GM23248 (cell line): ENCODE results near the gene USP36. TPM values are rescaled to one million over a fixed set of nuclear protein-coding genes. Genes with fewer than 3 reads are reported as not detected.

Experiments used
- DNase-seq: peaks from one replicate; pipeline ENCODE4 v3.0.0-alpha.2; 2015
- H2AFZ ChIP-seq: fragments of 200-600 bp; sonication (generic); 2 replicates; pipeline ENCODE4 v1.6.1; 2016; ENCODE audit warnings: antibody characterized with exemption
- H3F3A ChIP-seq: fragments of 200-600 bp; sonication (generic); 2 replicates; pipeline ENCODE4 v1.6.1; 2016; ENCODE audit warnings: mild to moderate bottlenecking, antibody characterized with exemption, mixed run types; ENCODE audit not compliant: insufficient read depth
- H3K27ac ChIP-seq: fragments of 200-600 bp; sonication (generic); 2 replicates; pipeline ENCODE4 v1.5.1; 2016; ENCODE audit warnings: mild to moderate bottlenecking
- H3K27me3 ChIP-seq: fragments of 200-600 bp; sonication (generic); replicated peaks from 2 replicates; pipeline ENCODE4 v1.6.1; 2016; ENCODE audit warnings: mild to moderate bottlenecking; ENCODE audit not compliant: insufficient read depth
- H3K36me3 ChIP-seq: fragments of 200-600 bp; sonication (generic); 2 replicates; pipeline ENCODE4 v1.6.1; 2016; ENCODE audit warnings: low read depth, mild to moderate bottlenecking
- H3K4me1 ChIP-seq: fragments of 200-600 bp; sonication (generic); 2 replicates; pipeline ENCODE4 v1.6.1; 2016; ENCODE audit warnings: mild to moderate bottlenecking; ENCODE audit not compliant: insufficient read depth
- H3K4me2 ChIP-seq: fragments of 200-600 bp; sonication (generic); one replicate; pipeline ENCODE4 v1.6.1; 2016; ENCODE audit warnings: mild to moderate bottlenecking; ENCODE audit not compliant: unreplicated experiment
- H3K4me3 ChIP-seq: fragments of 200-600 bp; sonication (generic); 2 replicates; pipeline ENCODE4 v1.5.1; 2016; ENCODE audit warnings: mild to moderate bottlenecking
- H3K79me2 ChIP-seq: fragments of 200-600 bp; sonication (generic); 2 replicates; pipeline ENCODE4 v1.6.1; 2016; ENCODE audit warnings: mild to moderate bottlenecking; ENCODE audit not compliant: insufficient read depth
- H3K9ac ChIP-seq: fragments of 200-600 bp; sonication (generic); 2 replicates; pipeline ENCODE4 v1.6.1; 2016; ENCODE audit warnings: mild to moderate bottlenecking
- H3K9me2 ChIP-seq: fragments of 200-600 bp; sonication (generic); 2 replicates; pipeline ENCODE4 v1.6.1; 2016; ENCODE audit warnings: mixed run types, mild to moderate bottlenecking, moderate library complexity; ENCODE audit not compliant: insufficient read depth
- H3K9me3 ChIP-seq: fragments of 200-600 bp; sonication (generic); one replicate; pipeline ENCODE4 v1.6.1; 2017; ENCODE audit warnings: low read depth
- H4K20me1 ChIP-seq: fragments of 200-600 bp; sonication (generic); 2 replicates; pipeline ENCODE4 v1.6.0; 2016; ENCODE audit not compliant: insufficient read depth
- EZH2 ChIP-seq: fragments of 200-600 bp; sonication (generic); IDR thresholded peaks from 2 replicates; pipeline ENCODE4 v1.6.1; 2018; ENCODE audit warnings: antibody characterized with exemption, mild to moderate bottlenecking; ENCODE audit not compliant: insufficient read depth, poor library complexity, severe bottlenecking
- EZH2phosphoT487 ChIP-seq: fragments of 200-600 bp; sonication (generic); IDR thresholded peaks from 2 replicates; pipeline ENCODE4 v1.6.1; 2018; ENCODE audit warnings: antibody characterized with exemption, moderate library complexity, mild to moderate bottlenecking, low read depth; ENCODE audit not compliant: insufficient read depth
- WGBS, 2 experiments: methylation state at CpG; one replicate each; pipeline ENCODE4 v1.1.6; 2015 to 2017; ENCODE audit warnings: low lambda C conversion rate in 2 of 2, low coverage in 1 of 2; ENCODE audit errors: missing lambda C conversion rate in 2 of 2; 5-methylcytosine and 5-hydroxymethylcytosine counted together
- in situ Hi-C: fragments of 300-500 bp; cut with MboI; formaldehyde crosslinking; loops from 2 replicates; pipeline ENCODE4 v1.15.0; 2020
- polyA plus RNA-seq: library from polyadenylated mRNA; unstranded; fragments of >200 nt; fragmentation: Nextera tagmentation; extraction: Ambion mirVana; gene quantifications from 2 replicates; pipeline ENCODE4 v1.2.1, GENCODE V29; 2016
- total RNA-seq: library from RNA; depleted of rRNA; stranded (reverse); fragments of >200 nt; shearing (Covaris generic); gene quantifications from 2 replicates; pipeline ENCODE4 v1.2.3, GENCODE V29; 2014

Gene USP36
- total and polyA plus RNA-seq, 2 experiments from 2014 or later, result 19.9 to 30.2 TPM

DNA sequence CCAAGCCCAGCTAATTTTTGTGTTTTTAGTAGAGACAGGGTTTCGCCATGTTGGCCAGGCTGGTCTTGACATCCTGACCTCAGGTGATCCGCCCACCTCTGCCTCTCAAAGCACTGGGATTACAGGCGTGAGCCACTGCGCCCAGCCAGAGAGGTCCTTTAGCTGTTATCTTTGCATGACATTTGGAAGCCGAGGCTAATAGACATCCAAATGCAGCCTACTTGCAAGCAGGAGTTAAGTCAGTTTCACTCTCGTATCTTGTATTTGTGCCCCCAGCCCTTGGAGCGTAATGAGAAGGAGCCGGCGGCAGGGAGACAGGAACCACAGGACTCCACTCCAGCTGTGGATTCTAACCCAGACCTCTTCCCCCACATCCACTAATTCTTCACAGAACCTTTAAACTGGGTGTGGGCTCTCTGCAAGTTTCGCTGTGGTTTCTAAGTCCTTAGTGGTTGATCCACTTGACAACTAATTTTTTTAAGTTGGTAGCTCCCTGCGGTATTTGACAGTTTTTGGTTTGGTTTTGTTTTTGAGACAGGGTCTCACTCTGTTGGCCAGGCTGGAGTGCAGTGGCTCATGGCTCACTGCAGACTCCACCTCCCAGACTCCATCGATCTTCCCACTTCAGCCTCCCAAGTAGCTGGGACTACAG, 55.5 kb downstream of the USP36 start:
- Histone ChIP-seq H3K4me3 (no peak overlapping the region), H3K27ac (no peak overlapping the region), H3K9ac (no peak overlapping the region), H4K20me1 (no peaks in the 10 kb centered on the region), H2AFZ (no peak overlapping the region), H3K36me3 (no peaks in the 10 kb centered on the region), H3K9me3 (no peaks in the 10 kb centered on the region), H3F3A (peaks cover 11% of the 10 kb centered on the region), H3K79me2 (peaks cover 16% of the 10 kb centered on the region), H3K27me3 (no peaks in the 10 kb centered on the region), H3K4me2 (no peak overlapping the region), H3K4me1 (peaks cover 10% of the 10 kb centered on the region), H3K9me2 (no peaks in the 10 kb centered on the region)
- in situ Hi-C loops, result no loop called here
- no peak for TF ChIP-seq EZH2
- TF ChIP-seq EZH2phosphoT487, result no peak
- WGBS, 2 experiments, result 81 to 82% methylated on average over 12 of the region's 12 CpGs
- no peak for DNase-seq

DNA sequence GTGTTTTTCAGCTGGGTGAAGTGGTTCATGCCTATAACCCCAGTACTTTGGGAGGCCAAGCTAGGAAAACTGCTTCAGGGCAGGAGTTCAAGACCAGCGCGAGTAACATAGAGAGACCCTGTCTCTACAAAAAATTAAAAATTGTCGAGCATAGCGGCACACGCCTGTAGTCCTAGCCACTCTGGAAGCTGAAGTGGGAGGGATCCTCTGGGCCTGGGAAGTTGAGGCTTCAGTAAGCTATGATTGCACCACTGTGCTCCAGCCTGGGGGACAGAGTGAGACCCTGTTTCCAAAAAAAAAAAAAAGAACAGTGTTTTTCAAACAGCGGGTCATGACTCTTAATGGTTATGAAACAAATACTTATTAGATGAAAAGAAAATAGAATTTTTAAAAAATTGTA, 56.3 kb downstream of the USP36 start:
- no peak for DNase-seq
- no peak overlapping the region for H3K4me3 ChIP-seq
- no peaks in the 10 kb centered on the region for H3K36me3 ChIP-seq
- H3K9me3 ChIP-seq, result no peaks in the 10 kb centered on the region
- no peaks in the 10 kb centered on the region for H3K27me3 ChIP-seq
- 94 to 95% methylated on average over 6 of the region's 6 CpGs for WGBS, 2 experiments
- H3K4me1 ChIP-seq, result peaks cover 2% of the 10 kb centered on the region
- H3K9ac ChIP-seq, result no peak overlapping the region
- in situ Hi-C loops, result no loop called here
- H3K79me2 ChIP-seq, result peaks cover 24% of the 10 kb centered on the region
- H3K4me2 ChIP-seq, result no peak overlapping the region
- peaks cover 5% of the 10 kb centered on the region; the same call in 1 of the 2 replicates for H3F3A ChIP-seq
- H4K20me1 ChIP-seq, result no peaks in the 10 kb centered on the region
- no peak overlapping the region for H3K27ac ChIP-seq
- no peak overlapping the region for H2AFZ ChIP-seq
- TF ChIP-seq EZH2phosphoT487, result no peak
- no peaks in the 10 kb centered on the region for H3K9me2 ChIP-seq

DNA sequence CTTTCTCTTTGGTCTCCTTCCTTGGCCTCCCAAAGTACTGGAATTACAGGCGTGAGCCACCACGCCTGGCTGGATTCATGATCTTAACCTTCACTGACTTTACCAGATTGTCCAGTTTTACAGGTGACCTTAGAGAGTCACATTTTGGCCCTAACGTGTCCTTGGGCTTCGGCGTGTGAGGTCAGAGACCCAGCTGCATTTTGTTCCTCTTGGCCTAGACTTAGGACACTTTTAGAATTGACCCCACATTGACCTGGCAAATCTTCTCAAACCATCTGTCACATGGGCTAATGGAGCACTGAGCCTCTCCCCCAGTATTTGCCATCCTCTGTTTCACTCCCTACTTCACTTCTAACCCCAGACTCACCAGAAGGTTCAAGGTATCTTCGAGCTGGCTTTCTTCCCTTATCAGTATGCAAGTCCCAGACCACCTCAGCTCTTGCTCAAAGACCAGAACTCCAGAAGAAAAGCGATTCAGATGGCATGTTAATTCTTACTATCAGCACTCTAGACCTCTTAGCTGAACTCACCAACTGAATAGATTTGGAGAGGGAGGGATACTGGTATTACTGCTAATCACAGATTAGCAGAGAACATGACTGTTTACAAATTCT, 56.8 kb downstream of the USP36 start:
- Histone ChIP-seq H3K4me3 (no peak overlapping the region), H3K9me3 (no peaks in the 10 kb centered on the region), H3K4me2 (no peak overlapping the region), H3K36me3 (no peaks in the 10 kb centered on the region), H3K9ac (no peak overlapping the region), H2AFZ (no peak overlapping the region), H3K27ac (no peak overlapping the region), H3F3A (peaks cover 5% of the 10 kb centered on the region; the same call in 1 of the 2 replicates), H3K27me3 (no peaks in the 10 kb centered on the region), H4K20me1 (no peaks in the 10 kb centered on the region), H3K79me2 (peaks cover 29% of the 10 kb centered on the region), H3K4me1 (no peaks in the 10 kb centered on the region; the same call in 1 of the 2 replicates), H3K9me2 (no peaks in the 10 kb centered on the region)
- no peak for DNase-seq
- in situ Hi-C loops, result no loop called here
- TF ChIP-seq EZH2phosphoT487 (no peak), EZH2 (no peak)
- WGBS, 2 experiments, result 85 to 86% methylated on average over 7 of the region's 7 CpGs

DNA sequence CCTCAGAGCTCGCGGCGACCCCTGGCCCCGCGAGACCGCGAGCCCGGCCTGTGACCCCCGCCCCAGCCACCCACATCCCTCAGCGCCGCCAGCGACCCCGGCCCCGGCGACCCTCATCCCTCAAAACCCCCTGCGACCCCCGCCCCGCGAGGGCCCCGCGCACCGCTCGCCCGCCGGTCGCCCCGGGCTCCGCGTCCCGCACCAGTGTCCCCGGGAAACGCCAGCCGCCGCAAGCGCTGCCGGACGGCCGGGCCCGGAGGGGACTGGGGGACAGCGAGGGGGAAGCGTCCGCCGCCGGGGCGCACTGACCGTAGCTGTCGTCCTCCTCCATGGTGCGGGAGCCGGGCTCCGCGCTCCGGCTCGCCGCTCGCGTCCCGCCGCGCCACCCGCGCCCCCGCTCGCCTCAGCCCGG, 58.7 kb downstream of the USP36 start, which contains the start of gene CYTH1:
CYTH1 (minus strand) TSS at position 381 of the 412 bp plus-strand sequence; CDS start at position 331, 50 bp downstream.
- DNase-seq, result no peak
- 1 to 2% methylated on average over 15 to 31 of the region's 64 CpGs for WGBS, 2 experiments
- in situ Hi-C loops, result no loop called here

More for the DNA sequence above, 58.7 kb downstream of the USP36 start, which contains the start of gene CYTH1:
- no peaks in the 10 kb centered on the region for H3K27me3 ChIP-seq
- no peaks in the 10 kb centered on the region for H3K36me3 ChIP-seq
- peak within 1 kb of the TSS; percentile 85 for H3K4me3 ChIP-seq
- no peaks in the 10 kb centered on the region for H3K9me2 ChIP-seq
- H3K9me3 ChIP-seq, result no peaks in the 10 kb centered on the region
- peak within 1 kb of the TSS; percentile 88 for H3K9ac ChIP-seq
- peaks cover 49% of the 10 kb centered on the region for H3K79me2 ChIP-seq
- peaks cover 5% of the 10 kb centered on the region; the same call in 1 of the 2 replicates for H3F3A ChIP-seq
- peak within 1 kb of the TSS; percentile 84 for H2AFZ ChIP-seq
- H3K27ac ChIP-seq, result peak within 1 kb of the TSS; percentile 69
- no peaks in the 10 kb centered on the region for H4K20me1 ChIP-seq
- peak within 1 kb of the TSS; percentile 82 for H3K4me2 ChIP-seq
- no peaks in the 10 kb centered on the region; the same call in 1 of the 2 replicates for H3K4me1 ChIP-seq
- no peak for TF ChIP-seq EZH2phosphoT487
